H1 (cell line): Measurements from ENCODE around the gene ISG20L2.
A peak's percentile ranks its signal among the peaks of the same experiment; 100 is the strongest.

ENCODE experiments used
- BACH1 ChIP-seq: IDR thresholded peaks from 2 replicates; pipeline ENCODE4 v1.6.1; 2012; ENCODE audit warnings: low read length, improper control_type of control experiment
- GTF2F1 ChIP-seq: IDR thresholded peaks from 2 replicates; pipeline ENCODE4 v1.6.1; 2012; ENCODE audit warnings: low read depth, low read length, improper control_type of control experiment, borderline replicate concordance
- KDM1A ChIP-seq: fragments of 200-600, 300-600 bp; sonication (generic); IDR thresholded peaks from 2 replicates; pipeline ENCODE4 v1.7.1; 2016; ENCODE audit warnings: mild to moderate bottlenecking, low read length, borderline replicate concordance
- RAD21 ChIP-seq, 2 experiments: IDR thresholded peaks in 1 of 2; conservative IDR thresholded peaks in 1 of 2; 2 replicates each; pipeline ENCODE4 v1.6.1; 2011; ENCODE audit warnings: low read depth in 2 of 2, low read length in 2 of 2, improper control_type of control experiment in 1 of 2, inconsistent platforms in 1 of 2, mild to moderate bottlenecking in 1 of 2, moderate library complexity in 1 of 2
- SP1 ChIP-seq: IDR thresholded peaks from 2 replicates; pipeline ENCODE4 v1.6.1; 2011; ENCODE audit warnings: low read depth, low read length
- TCF12 ChIP-seq: IDR thresholded peaks from 2 replicates; pipeline ENCODE4 v1.6.1; 2011; ENCODE audit warnings: low read depth, mild to moderate bottlenecking, low read length
- YY1 ChIP-seq: IDR thresholded peaks from 2 replicates; pipeline ENCODE4 v1.6.1; 2011; ENCODE audit warnings: low read depth, mild to moderate bottlenecking, low read length
- TF ChIP-seq, protein P1 (sequence below), 3 experiments: IDR thresholded peaks; 1 replicate in 2 of 3; 2 replicates in 1 of 3; pipeline versions ENCODE4 v1.5.1 to v1.6.1; 2011; ENCODE audit warnings: low read length in 3 of 3, mild to moderate bottlenecking in 3 of 3, inconsistent platforms in 2 of 3, low read depth in 1 of 3, moderate library complexity in 1 of 3; ENCODE audit not compliant: insufficient read depth in 1 of 3; ENCODE audit errors: control extremely low read depth in 1 of 3
- TF ChIP-seq, protein P2 (sequence below): fragments of 300-600 bp; sonication (generic); IDR thresholded peaks from 2 replicates; pipeline ENCODE4 v1.7.1; 2012; ENCODE audit warnings: low read length, moderate library complexity, mild to moderate bottlenecking, inconsistent platforms; ENCODE audit not compliant: insufficient replicate concordance

DNA sequence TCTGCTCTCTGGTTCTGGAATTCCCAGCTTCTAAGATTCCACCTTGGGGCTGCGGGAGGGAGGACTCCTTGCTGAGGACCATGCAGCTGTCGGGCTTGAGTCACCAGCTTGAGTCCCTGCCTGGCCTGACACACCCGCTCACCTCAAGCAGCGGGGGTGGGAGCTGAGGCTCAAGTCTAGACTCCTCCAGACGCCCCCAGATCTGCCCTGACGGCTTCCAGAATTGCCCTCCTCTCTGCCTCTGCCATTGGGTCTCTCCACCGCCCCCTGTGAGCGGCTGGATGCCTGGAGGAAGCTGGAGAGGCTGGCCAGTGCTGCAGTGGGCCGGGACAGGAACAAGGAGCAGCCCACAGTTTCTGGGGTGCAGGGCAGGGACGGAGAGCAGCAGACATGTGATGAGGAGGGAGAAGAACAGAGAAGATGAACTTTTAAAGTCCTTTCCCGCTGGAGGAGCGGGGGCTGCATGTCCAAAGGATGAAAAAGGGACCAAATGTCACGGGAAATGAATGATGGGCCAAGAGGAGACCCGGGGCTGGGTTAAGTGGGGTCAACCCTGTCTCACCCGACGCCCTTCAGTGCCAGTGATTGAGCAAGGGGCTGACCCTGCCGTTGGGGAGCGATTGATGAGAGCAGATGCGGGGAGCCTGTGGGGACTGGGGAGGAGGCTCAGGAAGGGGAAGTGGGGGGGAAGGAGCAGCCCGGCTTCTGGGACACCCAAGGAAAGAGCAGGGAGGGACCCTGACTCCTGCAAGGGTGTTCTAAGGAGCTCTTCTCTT is 36.7 kb downstream of the ISG20L2 start:
- TF ChIP-seq GTF2F1 (no peak), KDM1A (no peak), RAD21 (IDR thresholded peaks at IDR 0.05 in 1 of 2, conservative IDR thresholded peaks at IDR 0.05 in 1 of 2; ENCODE audit: low read depth in 2 of 2, low read length in 2 of 2) (no peak; a peak in 1 of 4 replicates), SP1 (no peak), YY1 (no peak), BACH1 (no peak), TCF12 (no peak)
- TF ChIP-seq, protein P1, sequence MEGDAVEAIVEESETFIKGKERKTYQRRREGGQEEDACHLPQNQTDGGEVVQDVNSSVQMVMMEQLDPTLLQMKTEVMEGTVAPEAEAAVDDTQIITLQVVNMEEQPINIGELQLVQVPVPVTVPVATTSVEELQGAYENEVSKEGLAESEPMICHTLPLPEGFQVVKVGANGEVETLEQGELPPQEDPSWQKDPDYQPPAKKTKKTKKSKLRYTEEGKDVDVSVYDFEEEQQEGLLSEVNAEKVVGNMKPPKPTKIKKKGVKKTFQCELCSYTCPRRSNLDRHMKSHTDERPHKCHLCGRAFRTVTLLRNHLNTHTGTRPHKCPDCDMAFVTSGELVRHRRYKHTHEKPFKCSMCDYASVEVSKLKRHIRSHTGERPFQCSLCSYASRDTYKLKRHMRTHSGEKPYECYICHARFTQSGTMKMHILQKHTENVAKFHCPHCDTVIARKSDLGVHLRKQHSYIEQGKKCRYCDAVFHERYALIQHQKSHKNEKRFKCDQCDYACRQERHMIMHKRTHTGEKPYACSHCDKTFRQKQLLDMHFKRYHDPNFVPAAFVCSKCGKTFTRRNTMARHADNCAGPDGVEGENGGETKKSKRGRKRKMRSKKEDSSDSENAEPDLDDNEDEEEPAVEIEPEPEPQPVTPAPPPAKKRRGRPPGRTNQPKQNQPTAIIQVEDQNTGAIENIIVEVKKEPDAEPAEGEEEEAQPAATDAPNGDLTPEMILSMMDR (IDR thresholded peaks at IDR 0.05; ENCODE audit: control extremely low read depth in 1 of 3, insufficient read depth in 1 of 3, low read depth in 1 of 3, low read length in 3 of 3) = peak in 2 of 3 experiments; percentile 10 to 11; a peak in 1 of 4 replicates
- TF ChIP-seq, protein P2, sequence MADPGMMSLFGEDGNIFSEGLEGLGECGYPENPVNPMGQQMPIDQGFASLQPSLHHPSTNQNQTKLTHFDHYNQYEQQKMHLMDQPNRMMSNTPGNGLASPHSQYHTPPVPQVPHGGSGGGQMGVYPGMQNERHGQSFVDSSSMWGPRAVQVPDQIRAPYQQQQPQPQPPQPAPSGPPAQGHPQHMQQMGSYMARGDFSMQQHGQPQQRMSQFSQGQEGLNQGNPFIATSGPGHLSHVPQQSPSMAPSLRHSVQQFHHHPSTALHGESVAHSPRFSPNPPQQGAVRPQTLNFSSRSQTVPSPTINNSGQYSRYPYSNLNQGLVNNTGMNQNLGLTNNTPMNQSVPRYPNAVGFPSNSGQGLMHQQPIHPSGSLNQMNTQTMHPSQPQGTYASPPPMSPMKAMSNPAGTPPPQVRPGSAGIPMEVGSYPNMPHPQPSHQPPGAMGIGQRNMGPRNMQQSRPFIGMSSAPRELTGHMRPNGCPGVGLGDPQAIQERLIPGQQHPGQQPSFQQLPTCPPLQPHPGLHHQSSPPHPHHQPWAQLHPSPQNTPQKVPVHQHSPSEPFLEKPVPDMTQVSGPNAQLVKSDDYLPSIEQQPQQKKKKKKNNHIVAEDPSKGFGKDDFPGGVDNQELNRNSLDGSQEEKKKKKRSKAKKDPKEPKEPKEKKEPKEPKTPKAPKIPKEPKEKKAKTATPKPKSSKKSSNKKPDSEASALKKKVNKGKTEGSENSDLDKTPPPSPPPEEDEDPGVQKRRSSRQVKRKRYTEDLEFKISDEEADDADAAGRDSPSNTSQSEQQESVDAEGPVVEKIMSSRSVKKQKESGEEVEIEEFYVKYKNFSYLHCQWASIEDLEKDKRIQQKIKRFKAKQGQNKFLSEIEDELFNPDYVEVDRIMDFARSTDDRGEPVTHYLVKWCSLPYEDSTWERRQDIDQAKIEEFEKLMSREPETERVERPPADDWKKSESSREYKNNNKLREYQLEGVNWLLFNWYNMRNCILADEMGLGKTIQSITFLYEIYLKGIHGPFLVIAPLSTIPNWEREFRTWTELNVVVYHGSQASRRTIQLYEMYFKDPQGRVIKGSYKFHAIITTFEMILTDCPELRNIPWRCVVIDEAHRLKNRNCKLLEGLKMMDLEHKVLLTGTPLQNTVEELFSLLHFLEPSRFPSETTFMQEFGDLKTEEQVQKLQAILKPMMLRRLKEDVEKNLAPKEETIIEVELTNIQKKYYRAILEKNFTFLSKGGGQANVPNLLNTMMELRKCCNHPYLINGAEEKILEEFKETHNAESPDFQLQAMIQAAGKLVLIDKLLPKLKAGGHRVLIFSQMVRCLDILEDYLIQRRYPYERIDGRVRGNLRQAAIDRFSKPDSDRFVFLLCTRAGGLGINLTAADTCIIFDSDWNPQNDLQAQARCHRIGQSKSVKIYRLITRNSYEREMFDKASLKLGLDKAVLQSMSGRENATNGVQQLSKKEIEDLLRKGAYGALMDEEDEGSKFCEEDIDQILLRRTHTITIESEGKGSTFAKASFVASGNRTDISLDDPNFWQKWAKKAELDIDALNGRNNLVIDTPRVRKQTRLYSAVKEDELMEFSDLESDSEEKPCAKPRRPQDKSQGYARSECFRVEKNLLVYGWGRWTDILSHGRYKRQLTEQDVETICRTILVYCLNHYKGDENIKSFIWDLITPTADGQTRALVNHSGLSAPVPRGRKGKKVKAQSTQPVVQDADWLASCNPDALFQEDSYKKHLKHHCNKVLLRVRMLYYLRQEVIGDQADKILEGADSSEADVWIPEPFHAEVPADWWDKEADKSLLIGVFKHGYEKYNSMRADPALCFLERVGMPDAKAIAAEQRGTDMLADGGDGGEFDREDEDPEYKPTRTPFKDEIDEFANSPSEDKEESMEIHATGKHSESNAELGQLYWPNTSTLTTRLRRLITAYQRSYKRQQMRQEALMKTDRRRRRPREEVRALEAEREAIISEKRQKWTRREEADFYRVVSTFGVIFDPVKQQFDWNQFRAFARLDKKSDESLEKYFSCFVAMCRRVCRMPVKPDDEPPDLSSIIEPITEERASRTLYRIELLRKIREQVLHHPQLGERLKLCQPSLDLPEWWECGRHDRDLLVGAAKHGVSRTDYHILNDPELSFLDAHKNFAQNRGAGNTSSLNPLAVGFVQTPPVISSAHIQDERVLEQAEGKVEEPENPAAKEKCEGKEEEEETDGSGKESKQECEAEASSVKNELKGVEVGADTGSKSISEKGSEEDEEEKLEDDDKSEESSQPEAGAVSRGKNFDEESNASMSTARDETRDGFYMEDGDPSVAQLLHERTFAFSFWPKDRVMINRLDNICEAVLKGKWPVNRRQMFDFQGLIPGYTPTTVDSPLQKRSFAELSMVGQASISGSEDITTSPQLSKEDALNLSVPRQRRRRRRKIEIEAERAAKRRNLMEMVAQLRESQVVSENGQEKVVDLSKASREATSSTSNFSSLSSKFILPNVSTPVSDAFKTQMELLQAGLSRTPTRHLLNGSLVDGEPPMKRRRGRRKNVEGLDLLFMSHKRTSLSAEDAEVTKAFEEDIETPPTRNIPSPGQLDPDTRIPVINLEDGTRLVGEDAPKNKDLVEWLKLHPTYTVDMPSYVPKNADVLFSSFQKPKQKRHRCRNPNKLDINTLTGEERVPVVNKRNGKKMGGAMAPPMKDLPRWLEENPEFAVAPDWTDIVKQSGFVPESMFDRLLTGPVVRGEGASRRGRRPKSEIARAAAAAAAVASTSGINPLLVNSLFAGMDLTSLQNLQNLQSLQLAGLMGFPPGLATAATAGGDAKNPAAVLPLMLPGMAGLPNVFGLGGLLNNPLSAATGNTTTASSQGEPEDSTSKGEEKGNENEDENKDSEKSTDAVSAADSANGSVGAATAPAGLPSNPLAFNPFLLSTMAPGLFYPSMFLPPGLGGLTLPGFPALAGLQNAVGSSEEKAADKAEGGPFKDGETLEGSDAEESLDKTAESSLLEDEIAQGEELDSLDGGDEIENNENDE = no peak
